PC-9 (cell line): ENCODE measurements around the gene RHBDD2.

Source experiments
- EZH2 ChIP-seq: fragments of 200-600 bp; sonication (generic); IDR thresholded peaks from 2 replicates; pipeline ENCODE4 v1.8.0; 2017; ENCODE audit warnings: antibody characterized with exemption, low read depth
- TF ChIP-seq, protein P1 (sequence below): fragments of 200-600 bp; sonication (generic); conservative IDR thresholded peaks from 2 replicates; pipeline ENCODE4 v1.6.1; 2017; ENCODE audit warnings: mixed run types, antibody characterized with exemption, mild to moderate bottlenecking, moderate library complexity

DNA sequence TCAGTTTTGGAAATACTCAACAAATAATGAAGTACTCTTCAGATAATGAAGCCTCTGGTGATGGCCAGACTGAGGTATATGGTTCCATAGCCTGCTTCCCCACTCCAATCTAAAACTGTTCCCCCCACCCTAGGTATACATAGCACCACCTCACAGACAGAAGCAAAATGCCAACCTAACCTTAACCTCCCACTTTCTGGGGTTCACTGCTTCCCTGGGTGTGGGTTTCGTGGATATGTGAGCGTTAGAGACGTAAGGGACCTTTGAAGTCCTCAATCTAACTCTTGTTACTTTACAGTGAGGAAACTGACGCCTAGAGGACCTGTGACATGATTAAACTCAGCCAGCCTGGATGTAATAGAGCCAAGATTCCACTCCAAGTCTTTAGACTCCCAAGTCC, 1.4 kb downstream of the RHBDD2 start:
- TF ChIP-seq, protein P1, sequence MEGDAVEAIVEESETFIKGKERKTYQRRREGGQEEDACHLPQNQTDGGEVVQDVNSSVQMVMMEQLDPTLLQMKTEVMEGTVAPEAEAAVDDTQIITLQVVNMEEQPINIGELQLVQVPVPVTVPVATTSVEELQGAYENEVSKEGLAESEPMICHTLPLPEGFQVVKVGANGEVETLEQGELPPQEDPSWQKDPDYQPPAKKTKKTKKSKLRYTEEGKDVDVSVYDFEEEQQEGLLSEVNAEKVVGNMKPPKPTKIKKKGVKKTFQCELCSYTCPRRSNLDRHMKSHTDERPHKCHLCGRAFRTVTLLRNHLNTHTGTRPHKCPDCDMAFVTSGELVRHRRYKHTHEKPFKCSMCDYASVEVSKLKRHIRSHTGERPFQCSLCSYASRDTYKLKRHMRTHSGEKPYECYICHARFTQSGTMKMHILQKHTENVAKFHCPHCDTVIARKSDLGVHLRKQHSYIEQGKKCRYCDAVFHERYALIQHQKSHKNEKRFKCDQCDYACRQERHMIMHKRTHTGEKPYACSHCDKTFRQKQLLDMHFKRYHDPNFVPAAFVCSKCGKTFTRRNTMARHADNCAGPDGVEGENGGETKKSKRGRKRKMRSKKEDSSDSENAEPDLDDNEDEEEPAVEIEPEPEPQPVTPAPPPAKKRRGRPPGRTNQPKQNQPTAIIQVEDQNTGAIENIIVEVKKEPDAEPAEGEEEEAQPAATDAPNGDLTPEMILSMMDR = no peak
- no peak for TF ChIP-seq EZH2
